Activated CD4-positive, alpha-beta T cell treated with anti-CD3 and anti-CD28 coated beads for 48 hours (primary cell): ENCODE measurements around the gene PCCA.
"Not testable (repeated sequence)": the region's sequence is repeated elsewhere in the genome, so short reads cannot be mapped to it uniquely, and the experiment has no call there.

ENCODE experiments used
- DNase-seq: peaks from one replicate; pipeline ENCODE4 v3.0.0-alpha.2; 2020

PCCA gene

DNA sequence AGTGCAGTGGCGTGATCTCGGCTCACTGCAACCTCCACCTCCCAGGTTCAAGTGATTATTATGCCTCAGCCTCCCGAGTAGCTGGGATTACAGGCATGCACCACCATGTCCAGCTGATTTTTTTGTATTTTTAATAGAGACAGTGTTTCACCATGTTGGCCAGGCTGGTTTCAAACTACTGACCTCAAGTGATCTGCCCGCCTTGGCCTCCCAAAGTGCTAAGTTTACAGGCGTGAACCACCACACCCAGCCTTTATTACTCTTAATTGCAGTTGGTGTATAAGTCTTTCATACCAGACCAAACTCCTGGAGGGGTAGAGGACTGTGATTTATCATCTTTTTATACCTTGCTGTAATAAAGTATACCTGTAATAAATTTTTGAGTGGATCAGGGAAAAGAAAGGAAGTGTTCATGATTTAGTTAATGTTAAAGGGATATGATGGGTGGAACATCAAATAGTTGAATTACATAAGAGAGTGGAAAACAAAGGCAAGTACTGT, 52.6 kb downstream of the PCCA start:
- DNase-seq = not testable (repeated sequence)

- DNase-seq = no peak
Observed at GRCh38 chr13:100146534-100146933, 57.6 kb downstream of the PCCA start.

GRCh38 chr13:100147825-100148224, 58.9 kb downstream of the PCCA start:
- DNase-seq = no peak

GRCh38 chr13:100148422-100148821, 59.5 kb downstream of the PCCA start:
- no peak for DNase-seq

DNA sequence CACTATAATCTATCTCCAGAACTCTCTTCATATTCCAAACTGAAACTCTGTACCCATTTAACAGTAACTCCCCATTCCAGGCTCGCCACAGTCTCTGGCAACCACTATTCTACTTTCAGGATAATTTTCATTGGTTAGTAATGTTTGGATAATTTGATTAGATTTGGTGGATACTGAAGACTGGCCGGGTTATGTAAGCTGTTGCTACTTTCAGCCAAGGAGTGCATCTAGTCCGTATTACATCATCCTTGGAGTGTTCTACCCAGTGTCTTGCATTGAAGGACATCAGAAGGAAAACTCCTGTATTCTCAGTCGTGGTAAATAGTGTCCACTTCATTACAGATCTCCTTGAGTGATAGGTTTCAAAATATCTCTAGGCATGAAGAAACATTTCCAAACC, 60.5 kb downstream of the PCCA start:
- no peak for DNase-seq

- DNase-seq = not testable (repeated sequence)
Observed at GRCh38 chr13:100150711-100151110, 61.8 kb downstream of the PCCA start.

- no peak for DNase-seq
Observed at GRCh38 chr13:100154842-100155416, 66.0 kb downstream of the PCCA start.

- no peak for DNase-seq
Observed at GRCh38 chr13:100156788-100157187, 67.9 kb downstream of the PCCA start.

- DNase-seq = no peak
Observed at GRCh38 chr13:100158569-100158968, 69.7 kb downstream of the PCCA start.

DNA sequence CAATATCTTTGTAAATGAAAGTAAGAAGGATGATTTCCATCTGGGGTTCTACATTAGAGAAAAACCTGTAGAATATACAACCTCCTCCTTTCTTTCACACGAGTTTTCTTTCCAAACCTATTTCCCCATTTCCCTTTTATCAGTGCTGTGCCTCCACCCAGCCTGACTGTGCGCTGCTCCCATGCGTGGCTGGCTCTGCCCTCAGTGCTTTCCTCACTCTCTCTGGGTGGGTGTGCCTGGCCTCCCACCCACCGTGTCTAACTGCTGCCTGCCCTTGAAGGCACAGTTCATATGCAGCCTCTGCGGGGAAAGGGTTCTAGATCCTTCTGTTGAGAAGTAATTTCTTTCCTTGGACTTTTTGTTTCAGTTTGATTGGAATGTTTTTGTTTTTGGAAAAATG, 70.7 kb downstream of the PCCA start:
- no peak for DNase-seq

GRCh38 chr13:100160450-100160849, 71.6 kb downstream of the PCCA start:
- DNase-seq = no peak

DNA sequence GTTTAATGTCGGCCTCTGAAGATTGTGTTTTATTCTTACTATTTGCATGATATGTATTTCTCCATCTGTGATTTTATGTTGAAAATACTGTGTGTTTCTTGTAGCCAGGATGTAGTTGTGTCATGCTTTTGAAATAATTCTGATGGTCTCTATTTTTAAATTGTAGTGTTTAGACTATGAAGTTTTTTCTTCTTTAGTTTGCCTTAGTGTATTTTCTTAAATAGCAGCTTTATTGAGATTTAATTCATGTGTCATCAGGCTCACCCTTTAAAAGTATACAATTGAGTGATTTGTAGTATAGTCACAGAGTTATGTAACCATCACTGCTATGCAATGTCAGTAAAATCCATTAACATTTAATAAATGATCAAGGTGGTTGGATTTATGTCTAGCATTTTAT, 74.5 kb downstream of the PCCA start:
- no peak for DNase-seq

GRCh38 chr13:100173203-100173602, 84.3 kb downstream of the PCCA start:
- DNase-seq = no peak

DNA sequence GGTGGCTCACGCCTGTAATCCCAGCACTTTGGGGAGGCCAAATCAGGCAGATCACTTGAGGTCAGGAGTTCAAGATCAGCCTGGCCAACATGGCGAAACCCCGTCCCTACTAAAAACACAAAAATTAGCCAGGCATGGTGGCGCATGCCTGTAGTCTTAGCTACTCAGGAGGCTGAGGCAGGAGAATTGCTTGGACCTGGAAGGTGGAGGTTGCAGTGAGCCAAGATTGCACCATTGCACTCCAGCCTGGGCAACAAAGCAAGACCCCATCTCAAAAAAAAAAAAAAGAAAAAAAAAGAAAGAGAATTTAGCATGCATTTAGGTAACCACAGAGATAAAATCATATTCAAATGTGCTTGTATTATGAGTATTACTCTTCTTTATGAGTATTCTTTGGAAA, 85.6 kb downstream of the PCCA start:
- not testable (repeated sequence) for DNase-seq

GRCh38 chr13:100175078-100175802, 86.3 kb downstream of the PCCA start:
- no peak for DNase-seq

- DNase-seq = no peak
Observed at GRCh38 chr13:100175803-100176182, 86.9 kb downstream of the PCCA start.

DNA sequence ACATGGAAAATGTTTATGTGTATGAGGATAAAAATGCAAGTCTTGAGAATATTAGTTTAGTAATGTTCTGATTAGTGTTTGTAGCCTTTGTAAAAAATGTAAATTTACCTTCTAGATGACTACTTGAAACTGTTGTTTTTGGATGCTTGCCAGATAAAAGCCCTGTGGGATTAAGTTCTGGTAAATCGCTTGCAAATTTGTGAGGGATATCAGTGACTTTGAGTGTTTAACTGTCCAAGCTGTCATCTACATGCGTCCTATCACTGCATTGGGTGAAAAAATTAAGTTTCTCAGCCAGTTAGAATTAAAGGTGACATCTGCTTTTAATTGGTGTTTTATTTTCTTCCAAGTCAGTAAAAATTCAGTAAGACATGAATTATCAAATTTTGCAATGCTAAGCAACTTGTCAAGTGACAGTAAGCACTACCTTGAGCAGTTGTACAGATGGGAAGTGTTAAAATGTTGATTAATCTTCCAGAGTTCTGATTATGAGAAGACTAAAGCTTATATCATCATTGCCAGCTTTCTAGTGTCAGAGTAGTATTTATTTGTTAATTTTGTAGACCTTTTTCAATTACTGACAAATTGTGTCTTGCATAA, 88.0 kb downstream of the PCCA start:
- DNase-seq = no peak

- no peak for DNase-seq
Observed at GRCh38 chr13:100178309-100178708, 89.4 kb downstream of the PCCA start.

GRCh38 chr13:100179276-100179675, 90.4 kb downstream of the PCCA start:
- no peak for DNase-seq

DNA sequence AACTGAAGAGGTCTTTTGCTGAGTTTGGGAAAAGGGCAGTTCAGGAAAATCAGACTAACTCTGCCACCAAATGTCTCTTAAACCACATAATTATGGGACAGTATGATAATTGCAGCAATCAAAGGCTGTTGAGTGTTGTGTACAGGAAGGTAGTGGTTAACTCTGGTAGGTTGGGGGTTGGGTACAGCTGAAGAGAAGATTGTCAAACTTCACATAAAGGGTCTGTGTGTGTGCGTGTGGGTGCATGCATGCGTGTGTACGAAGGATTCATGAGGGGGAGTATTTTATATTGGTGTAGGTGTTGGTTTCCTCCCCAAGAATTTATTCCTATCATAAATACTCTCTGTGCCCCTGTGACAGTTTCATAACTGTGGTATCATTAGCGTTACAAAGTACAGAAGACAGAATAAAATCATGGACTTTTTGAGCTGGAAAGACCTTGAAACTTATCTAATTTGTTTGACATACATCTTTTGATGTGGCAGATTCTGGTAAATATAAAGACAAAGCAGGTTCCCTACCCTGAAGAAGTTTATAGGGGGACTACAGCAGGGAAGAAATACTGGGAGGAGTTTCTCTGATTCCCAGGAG, 94.1 kb downstream of the PCCA start:
- DNase-seq = no peak

DNA sequence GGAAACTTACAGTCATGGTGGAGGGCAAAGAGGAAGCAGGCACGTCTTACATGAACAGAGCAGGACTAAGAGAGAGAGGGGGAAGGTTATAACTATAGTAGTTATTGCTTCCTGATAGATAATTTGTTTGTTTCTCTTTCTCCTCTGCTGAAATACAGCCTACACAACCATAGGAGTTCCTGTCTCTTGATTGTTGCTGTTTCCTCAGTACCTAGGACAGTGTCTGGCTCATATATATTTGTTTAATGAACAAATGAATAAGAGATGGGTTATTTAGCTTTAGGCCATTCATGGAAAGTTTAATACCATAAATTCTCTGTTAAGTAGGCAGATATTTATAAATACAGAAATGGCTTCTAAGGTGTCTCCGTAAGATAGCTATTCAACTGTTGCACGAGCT, 95.2 kb downstream of the PCCA start:
- DNase-seq = no peak

DNA sequence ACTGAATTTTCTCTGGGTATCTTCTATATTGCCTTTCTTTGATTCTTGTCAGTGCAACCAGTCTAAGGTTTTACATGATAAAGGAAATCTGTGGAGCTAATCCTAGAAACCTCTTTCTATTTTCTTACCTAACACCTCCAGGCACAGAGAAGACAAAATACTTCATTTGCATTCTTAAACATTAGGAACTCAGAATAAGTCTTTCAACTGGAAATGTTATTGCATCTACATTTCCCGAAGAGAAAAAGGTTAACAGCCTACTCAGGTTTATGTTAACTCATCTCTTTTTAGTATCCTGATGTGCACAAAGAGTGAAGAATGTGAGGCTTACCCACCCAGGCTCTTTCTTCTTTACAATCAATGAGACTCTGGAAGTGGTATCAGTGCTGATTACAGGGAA, 106.7 kb downstream of the PCCA start:
- no peak for DNase-seq

DNA sequence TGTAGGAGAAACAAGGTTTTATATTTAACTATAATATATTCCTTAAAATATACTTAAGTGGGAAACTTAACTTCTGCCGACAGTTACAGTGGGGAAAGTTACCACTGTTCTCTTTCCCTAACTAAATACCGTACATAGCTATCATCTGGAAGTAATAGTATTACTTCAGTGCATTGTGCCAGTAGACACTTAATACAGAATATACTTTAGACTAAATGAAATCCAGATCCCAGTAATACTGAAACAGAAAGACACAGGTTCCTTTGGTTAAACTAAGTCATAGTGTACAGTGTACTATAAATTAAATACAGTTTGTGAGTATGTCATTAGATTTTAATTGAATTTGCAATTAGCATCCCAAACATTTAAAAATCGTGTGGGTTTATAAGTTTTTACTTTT, 107.5 kb downstream of the PCCA start:
- DNase-seq = no peak

- DNase-seq = no peak
Observed at GRCh38 chr13:100197116-100197515, 108.2 kb downstream of the PCCA start.
